LHCN-M2 (cell line): ENCODE data around the gene SLC28A1. TPM values are rescaled to one million over a fixed set of nuclear protein-coding genes. Genes with fewer than 3 reads are reported as not detected.

Experiments used
- DNase-seq: peaks from one replicate; pipeline ENCODE4 v3.0.0-alpha.2; 2012; ENCODE audit warnings: low read depth
- total RNA-seq: library from RNA; depleted of rRNA; stranded (reverse); fragments of >200 nt; gene quantifications from 2 replicates; pipeline ENCODE4 v1.2.3, GENCODE V29; 2014

Gene SLC28A1
- total RNA-seq, 1 experiment from 2014 or later: not detected

DNA sequence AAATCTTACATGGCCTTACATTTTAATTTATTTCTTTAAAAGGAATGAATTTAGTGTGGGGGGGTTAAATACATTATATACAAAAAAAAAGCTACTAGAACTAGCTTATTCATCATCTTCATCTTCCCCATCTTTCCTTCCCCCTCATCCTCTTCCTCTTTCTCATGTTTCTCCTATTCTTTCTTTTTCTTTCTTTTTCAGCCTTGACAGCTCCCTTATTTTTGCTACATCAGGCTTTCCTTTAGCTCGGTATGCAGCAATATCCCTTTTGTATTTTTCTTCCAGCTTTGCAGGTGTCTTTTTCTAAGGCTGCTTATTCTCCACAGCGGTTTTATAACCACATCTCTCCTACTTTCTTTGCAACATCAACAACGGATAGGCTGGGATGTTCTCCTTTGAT is 55.9 kb downstream of the SLC28A1 start:
- DNase-seq: no peak

DNA sequence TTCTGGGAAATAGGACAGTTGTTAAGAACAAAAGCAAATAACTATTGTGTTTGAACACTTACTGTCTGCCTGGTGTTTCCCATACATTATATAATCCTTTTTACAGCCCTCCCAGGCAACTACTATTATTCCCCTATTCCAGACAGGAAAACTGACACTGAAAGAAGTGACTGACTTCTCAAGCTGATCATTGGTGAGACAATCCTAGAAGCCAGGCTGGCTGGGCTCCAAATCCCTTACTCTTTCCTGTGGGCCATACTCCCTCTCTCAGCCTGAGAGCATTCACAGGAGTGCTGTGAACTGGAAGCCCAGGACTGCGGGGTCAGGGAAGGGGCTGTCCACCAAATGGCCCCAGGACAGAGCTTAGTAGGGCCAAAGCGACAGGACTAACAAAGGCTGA is 58.0 kb downstream of the SLC28A1 start:
- no peak for DNase-seq

GRCh38 chr15:84944311-84944710 is 59.8 kb downstream of the SLC28A1 start:
- no peak for DNase-seq

GRCh38 chr15:84944861-84945260 is 60.4 kb downstream of the SLC28A1 start:
- no peak for DNase-seq

DNA sequence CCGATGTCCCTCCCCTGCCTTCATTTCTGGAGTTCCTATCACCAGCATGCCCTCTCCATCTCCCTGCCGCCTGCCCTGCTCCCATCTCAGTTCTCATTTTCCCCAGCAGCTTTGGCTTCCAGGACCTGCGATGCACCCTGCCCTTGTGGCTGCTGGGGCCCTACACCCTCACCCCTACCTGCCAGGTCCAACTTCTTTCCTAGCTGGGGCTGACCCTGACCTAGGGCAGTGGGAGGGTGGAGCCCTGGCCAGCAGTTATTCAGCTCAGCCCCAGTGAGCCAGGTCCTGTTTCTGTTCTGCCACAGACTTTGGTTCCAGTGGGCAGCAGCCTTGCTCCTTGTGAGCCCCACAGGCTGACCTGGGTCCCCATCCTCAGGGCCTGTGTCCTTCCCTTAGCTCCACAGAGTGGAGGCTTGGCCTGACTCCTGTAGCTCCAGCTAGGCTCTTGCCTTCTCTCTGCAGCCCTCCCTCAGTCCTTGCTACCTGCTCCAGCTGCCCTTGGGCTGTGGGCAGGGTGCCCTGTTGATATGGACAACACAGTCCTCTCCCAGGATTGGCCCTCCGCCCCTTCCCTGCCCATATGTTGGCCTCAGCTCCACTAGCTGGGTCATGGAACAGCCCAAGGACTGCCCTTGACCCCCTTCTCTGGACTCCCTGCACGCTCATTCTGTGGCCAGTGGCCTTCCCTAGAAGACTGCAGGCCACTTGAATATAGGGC is 62.5 kb downstream of the SLC28A1 start:
- DNase-seq: no peak

GRCh38 chr15:84947947-84948830 is 63.7 kb downstream of the SLC28A1 start:
- peak; percentile 94 for DNase-seq

GRCh38 chr15:84949043-84949442 is 64.6 kb downstream of the SLC28A1 start:
- DNase-seq: peak; percentile 71

- peak; percentile 46 for DNase-seq
Observed at GRCh38 chr15:84949845-84950569, 65.5 kb downstream of the SLC28A1 start.

DNA sequence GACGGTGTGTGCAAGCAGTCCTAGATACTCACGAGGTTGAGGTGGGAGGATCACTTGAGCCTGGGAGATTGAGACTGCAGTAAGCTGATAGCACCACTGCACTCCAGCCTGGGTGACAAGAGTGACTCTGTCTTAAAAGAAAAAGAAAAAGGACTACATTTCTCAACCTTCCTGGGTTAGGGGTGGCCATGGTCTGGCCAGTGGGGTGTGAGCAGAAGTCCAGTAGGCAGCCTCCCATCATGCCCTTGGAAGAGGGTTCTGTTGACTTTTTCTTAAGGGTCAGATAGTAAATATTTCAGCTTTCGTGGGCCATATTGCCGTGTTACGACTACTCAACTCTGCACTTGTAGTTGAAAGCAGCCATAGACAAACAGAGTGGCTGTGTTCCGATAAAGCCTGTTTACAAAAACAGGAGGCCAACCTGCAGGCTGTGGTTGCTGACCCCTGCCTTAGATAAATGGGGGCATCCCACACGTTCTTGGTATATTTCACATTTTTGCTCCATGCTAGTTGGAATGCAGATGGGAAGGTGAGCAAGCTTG is 66.2 kb downstream of the SLC28A1 start:
- no peak for DNase-seq

DNA sequence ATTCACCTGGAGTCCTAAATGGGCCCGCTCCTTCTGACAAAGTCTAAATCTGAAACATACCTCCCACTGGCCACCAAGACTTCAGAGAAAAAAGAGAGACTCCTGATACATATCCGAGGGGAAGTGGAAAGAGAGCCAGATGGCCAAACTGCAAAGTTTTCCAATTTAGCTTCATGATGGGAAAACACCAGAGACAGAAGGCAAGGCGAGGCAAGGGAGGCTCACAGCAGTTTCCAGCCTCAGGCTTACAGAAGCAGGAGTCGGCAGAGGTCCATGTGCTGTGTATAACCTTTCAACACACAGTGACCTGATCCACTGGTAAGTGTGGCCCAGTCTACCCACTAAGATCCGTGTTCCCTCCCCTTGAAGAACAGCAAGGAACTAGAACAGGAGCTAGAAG is 67.3 kb downstream of the SLC28A1 start:
- DNase-seq: no peak

GRCh38 chr15:84953136-84953535 is 68.7 kb downstream of the SLC28A1 start:
- DNase-seq: peak; percentile 62

DNA sequence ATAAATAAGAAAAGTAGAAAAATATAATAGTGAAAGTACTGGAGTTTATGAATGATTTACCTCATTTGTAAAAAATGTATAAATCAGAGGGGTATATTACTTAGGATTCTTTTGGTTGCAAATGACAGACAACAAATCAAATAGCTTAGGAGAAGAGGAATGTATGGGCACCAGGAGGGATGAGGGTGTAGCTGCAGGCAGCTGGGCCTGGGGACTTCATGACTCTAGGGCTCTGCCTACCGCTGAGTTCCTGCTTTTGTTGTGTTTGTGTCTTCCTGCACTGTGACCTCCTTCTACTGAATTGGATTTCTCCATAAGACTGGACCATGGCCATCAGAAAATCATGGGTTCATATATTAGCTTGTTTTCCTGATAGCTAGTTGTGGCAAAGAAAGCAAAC is 69.3 kb downstream of the SLC28A1 start:
- no peak for DNase-seq

GRCh38 chr15:84955089-84955848 is 70.8 kb downstream of the SLC28A1 start:
- DNase-seq: peak; percentile 64

- no peak for DNase-seq
Observed at GRCh38 chr15:84956199-84956598, 71.7 kb downstream of the SLC28A1 start.

GRCh38 chr15:84960391-84961113 is 76.1 kb downstream of the SLC28A1 start:
- DNase-seq: no peak

DNA sequence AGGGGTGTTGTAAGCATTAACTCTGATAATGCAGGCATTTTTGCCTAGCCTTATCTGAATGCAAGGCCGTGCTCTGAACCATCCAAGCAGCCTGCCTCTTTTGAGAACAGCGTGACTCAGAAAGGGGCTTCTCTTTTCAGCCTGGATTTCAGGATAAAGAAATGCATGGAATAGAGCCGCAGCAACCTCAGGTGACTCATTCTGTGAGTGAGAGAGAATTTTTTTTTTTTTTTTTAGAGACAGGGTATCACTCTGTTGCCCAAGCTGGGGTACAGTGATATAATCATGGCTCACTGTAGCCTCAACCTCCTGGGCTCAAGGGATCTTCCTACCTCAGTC is 76.6 kb downstream of the SLC28A1 start:
- peak; percentile 80 for DNase-seq

GRCh38 chr15:84961707-84962106 is 77.2 kb downstream of the SLC28A1 start:
- peak; percentile 28 for DNase-seq

- no peak for DNase-seq
Observed at GRCh38 chr15:84962955-84963354, 78.5 kb downstream of the SLC28A1 start.

DNA sequence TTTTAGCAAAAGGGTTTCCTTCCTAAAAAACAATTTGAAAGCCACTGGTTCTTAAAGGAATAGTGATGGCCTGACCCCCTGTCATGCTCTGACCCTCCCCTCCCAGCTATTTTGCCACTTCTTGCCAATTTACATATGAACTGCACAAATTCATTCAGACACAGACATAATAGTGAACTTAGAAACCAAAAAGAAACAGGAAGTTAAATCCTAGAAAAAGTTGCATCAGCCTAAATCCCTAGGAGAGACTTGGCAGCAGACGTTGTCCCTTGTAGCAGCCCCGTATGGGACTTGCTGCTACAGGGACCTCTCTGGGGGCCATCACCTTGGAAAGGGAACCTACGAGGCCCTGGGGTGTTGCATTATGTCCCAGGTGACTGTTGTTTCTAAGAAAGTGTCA is 82.9 kb downstream of the SLC28A1 start:
- DNase-seq: no peak

DNA sequence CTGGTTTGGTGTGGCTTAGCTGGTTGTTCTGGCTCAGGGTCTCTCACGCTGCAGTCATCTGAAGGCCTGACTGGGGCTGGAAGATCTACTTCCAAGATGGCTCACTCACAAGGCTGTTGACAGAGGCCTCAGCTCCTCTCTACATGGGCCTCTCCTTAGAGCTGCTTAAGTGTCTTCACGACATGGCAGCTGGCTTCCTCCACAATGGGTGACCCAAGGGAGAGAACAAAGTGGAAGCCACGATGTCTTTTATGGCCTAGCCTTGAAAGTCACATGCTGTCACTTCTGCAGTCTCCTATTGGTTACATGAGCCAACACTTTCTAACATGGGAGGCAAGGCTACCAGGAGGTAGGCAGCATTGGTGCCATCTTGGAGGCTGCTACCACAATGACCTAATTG is 83.8 kb downstream of the SLC28A1 start:
- DNase-seq: no peak

- no peak for DNase-seq
Observed at GRCh38 chr15:84969257-84969656, 84.8 kb downstream of the SLC28A1 start.
